Measurements from ENCODE around the gene BUD13.

Gene BUD13

DNA sequence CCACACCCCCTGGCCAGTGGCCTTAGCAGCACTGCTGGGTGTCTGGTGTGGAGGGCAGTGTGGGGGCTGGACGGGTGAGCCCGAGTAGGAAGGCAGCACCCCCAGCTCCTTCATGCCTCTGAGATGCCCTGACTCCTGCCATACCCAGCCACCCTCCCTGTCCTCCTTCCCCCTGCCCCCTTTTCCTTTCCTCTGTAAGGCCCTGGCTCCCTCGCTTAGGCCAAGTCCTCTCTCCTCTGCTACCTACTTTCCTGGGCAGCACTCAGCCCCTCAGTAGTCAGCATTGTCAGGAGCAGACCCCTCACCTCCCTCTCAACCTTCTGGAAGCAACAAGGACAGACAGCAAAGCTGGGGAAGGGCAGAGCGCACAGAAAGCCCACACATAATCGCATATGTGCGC is 48.0 kb downstream of the BUD13 start:
- Histone ChIP-seq H3K27me3 (ENCODE audit: insufficient read depth, poor library complexity, severe bottlenecking) (peaks cover 5% of the 10 kb centered on the region), H3K27ac (replicated peaks) (no peak overlapping the region), H3K4me3 (replicated peaks; ENCODE audit: insufficient read depth, low read length) (no peak overlapping the region)
- no peak for TF ChIP-seq SPI1 (IDR thresholded peaks at IDR 0.05; ENCODE audit: borderline replicate concordance, low read depth)
- TF ChIP-seq, protein P1, sequence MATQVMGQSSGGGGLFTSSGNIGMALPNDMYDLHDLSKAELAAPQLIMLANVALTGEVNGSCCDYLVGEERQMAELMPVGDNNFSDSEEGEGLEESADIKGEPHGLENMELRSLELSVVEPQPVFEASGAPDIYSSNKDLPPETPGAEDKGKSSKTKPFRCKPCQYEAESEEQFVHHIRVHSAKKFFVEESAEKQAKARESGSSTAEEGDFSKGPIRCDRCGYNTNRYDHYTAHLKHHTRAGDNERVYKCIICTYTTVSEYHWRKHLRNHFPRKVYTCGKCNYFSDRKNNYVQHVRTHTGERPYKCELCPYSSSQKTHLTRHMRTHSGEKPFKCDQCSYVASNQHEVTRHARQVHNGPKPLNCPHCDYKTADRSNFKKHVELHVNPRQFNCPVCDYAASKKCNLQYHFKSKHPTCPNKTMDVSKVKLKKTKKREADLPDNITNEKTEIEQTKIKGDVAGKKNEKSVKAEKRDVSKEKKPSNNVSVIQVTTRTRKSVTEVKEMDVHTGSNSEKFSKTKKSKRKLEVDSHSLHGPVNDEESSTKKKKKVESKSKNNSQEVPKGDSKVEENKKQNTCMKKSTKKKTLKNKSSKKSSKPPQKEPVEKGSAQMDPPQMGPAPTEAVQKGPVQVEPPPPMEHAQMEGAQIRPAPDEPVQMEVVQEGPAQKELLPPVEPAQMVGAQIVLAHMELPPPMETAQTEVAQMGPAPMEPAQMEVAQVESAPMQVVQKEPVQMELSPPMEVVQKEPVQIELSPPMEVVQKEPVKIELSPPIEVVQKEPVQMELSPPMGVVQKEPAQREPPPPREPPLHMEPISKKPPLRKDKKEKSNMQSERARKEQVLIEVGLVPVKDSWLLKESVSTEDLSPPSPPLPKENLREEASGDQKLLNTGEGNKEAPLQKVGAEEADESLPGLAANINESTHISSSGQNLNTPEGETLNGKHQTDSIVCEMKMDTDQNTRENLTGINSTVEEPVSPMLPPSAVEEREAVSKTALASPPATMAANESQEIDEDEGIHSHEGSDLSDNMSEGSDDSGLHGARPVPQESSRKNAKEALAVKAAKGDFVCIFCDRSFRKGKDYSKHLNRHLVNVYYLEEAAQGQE (IDR thresholded peaks at IDR 0.05; ENCODE audit: insufficient replicate concordance, low read depth): no peak
- no peak for DNase-seq (ENCODE audit: low read depth in 1 of 2, low spot score in 1 of 2)

- TF ChIP-seq, protein P1 (IDR thresholded peaks at IDR 0.05; ENCODE audit: insufficient replicate concordance, low read depth): no peak
- TF ChIP-seq POLR2AphosphoS5 (IDR thresholded peaks at IDR 0.05; ENCODE audit: low read depth) (no peak), GABPA (IDR thresholded peaks at IDR 0.05; ENCODE audit: low read depth) (no peak), SPI1 (IDR thresholded peaks at IDR 0.05; ENCODE audit: borderline replicate concordance, low read depth) (no peak)
- TF ChIP-seq, protein P2, sequence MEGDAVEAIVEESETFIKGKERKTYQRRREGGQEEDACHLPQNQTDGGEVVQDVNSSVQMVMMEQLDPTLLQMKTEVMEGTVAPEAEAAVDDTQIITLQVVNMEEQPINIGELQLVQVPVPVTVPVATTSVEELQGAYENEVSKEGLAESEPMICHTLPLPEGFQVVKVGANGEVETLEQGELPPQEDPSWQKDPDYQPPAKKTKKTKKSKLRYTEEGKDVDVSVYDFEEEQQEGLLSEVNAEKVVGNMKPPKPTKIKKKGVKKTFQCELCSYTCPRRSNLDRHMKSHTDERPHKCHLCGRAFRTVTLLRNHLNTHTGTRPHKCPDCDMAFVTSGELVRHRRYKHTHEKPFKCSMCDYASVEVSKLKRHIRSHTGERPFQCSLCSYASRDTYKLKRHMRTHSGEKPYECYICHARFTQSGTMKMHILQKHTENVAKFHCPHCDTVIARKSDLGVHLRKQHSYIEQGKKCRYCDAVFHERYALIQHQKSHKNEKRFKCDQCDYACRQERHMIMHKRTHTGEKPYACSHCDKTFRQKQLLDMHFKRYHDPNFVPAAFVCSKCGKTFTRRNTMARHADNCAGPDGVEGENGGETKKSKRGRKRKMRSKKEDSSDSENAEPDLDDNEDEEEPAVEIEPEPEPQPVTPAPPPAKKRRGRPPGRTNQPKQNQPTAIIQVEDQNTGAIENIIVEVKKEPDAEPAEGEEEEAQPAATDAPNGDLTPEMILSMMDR (IDR thresholded peaks at IDR 0.05; ENCODE audit: insufficient read depth, low read length): no peak
- DNase-seq (ENCODE audit: low read depth in 1 of 2, low spot score in 1 of 2): no peak
- Histone ChIP-seq H3K27me3 (ENCODE audit: insufficient read depth, poor library complexity, severe bottlenecking) (peaks cover 5% of the 10 kb centered on the region), H3K4me3 (replicated peaks; ENCODE audit: insufficient read depth, low read length) (no peak overlapping the region), H3K27ac (replicated peaks) (no peak overlapping the region)
Measured at GRCh38 chr11:116723511-116723910, 49.3 kb downstream of the BUD13 start.

- no peak overlapping the region for H3K4me3 ChIP-seq (replicated peaks; ENCODE audit: insufficient read depth, low read length)
- peaks cover 5% of the 10 kb centered on the region for H3K27me3 ChIP-seq (ENCODE audit: insufficient read depth, poor library complexity, severe bottlenecking)
- TF ChIP-seq, protein P2 (IDR thresholded peaks at IDR 0.05; ENCODE audit: insufficient read depth, low read length): no peak
- TF ChIP-seq SPI1 (IDR thresholded peaks at IDR 0.05; ENCODE audit: borderline replicate concordance, low read depth): no peak
- TF ChIP-seq POLR2AphosphoS5 (IDR thresholded peaks at IDR 0.05; ENCODE audit: low read depth): no peak
- TF ChIP-seq, protein P1 (IDR thresholded peaks at IDR 0.05; ENCODE audit: insufficient replicate concordance, low read depth): no peak
- no peak for TF ChIP-seq GABPA (IDR thresholded peaks at IDR 0.05; ENCODE audit: low read depth)
- DNase-seq (ENCODE audit: low read depth in 1 of 2, low spot score in 1 of 2): no peak
- no peak overlapping the region for H3K27ac ChIP-seq (replicated peaks)
Measured at GRCh38 chr11:116721988-116722387, 50.8 kb downstream of the BUD13 start.

DNA sequence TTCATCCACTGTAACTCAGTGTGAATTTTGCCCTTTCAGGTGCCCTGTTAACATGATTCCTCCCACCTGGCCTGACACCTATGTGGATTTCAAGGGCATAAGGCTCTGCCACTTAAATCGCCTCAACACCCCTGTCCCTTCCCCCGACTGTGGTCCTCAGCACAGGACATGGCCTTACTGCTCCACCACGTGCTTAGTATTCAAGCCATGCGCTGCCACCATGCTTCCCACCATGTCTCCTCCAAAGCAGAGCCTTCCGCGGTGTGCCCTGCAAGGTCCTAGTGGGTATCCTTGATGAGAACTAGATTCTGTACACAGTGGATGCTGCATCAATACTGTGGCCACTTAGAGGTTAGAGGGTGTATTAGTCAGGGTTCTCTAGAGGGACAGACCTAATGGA is 51.9 kb downstream of the BUD13 start:
- H3K27ac ChIP-seq (replicated peaks): no peak overlapping the region
- H3K27me3 ChIP-seq (ENCODE audit: insufficient read depth, poor library complexity, severe bottlenecking): peaks cover 5% of the 10 kb centered on the region
- no peak for DNase-seq (ENCODE audit: low read depth in 1 of 2, low spot score in 1 of 2)
- TF ChIP-seq, protein P2 (IDR thresholded peaks at IDR 0.05; ENCODE audit: insufficient read depth, low read length): no peak
- no peak for TF ChIP-seq GABPA (IDR thresholded peaks at IDR 0.05; ENCODE audit: low read depth)
- TF ChIP-seq, protein P1 (IDR thresholded peaks at IDR 0.05; ENCODE audit: insufficient replicate concordance, low read depth): no peak
- no peak for TF ChIP-seq POLR2AphosphoS5 (IDR thresholded peaks at IDR 0.05; ENCODE audit: low read depth)
- no peak for TF ChIP-seq SPI1 (IDR thresholded peaks at IDR 0.05; ENCODE audit: borderline replicate concordance, low read depth)
- H3K4me3 ChIP-seq (replicated peaks; ENCODE audit: insufficient read depth, low read length): no peak overlapping the region
